ENCODE results near the gene VANGL1.
"Not testable (repeated sequence)": the region's sequence is repeated elsewhere in the genome, so short reads cannot be mapped to it uniquely, and the experiment has no call there.

GRCh38 chr1:115637247-115637646, 4.5 kb upstream of the VANGL1 start:
- not testable (repeated sequence) for TF ChIP-seq POLR2A (IDR thresholded peaks at IDR 0.05)
- TF ChIP-seq, protein P1, sequence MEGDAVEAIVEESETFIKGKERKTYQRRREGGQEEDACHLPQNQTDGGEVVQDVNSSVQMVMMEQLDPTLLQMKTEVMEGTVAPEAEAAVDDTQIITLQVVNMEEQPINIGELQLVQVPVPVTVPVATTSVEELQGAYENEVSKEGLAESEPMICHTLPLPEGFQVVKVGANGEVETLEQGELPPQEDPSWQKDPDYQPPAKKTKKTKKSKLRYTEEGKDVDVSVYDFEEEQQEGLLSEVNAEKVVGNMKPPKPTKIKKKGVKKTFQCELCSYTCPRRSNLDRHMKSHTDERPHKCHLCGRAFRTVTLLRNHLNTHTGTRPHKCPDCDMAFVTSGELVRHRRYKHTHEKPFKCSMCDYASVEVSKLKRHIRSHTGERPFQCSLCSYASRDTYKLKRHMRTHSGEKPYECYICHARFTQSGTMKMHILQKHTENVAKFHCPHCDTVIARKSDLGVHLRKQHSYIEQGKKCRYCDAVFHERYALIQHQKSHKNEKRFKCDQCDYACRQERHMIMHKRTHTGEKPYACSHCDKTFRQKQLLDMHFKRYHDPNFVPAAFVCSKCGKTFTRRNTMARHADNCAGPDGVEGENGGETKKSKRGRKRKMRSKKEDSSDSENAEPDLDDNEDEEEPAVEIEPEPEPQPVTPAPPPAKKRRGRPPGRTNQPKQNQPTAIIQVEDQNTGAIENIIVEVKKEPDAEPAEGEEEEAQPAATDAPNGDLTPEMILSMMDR (IDR thresholded peaks at IDR 0.05) = not testable (repeated sequence)

Data from adrenal gland (tissue), 5 donors.